Activated T-cell treated with anti-CD3 and anti-CD28 coated beads for 48 hours (primary cell): Measurements from ENCODE around the gene HEXB.

Experiments used
- DNase-seq: peaks from one replicate; pipeline ENCODE4 v3.0.0-alpha.2; 2020; ENCODE audit warnings: low read depth

Gene HEXB

GRCh38 chr5:74684900-74685851, at the start of gene HEXB:
Gene HEXB (plus strand): TSS chr5:74685233. CDS start chr5:74685261, 28 bp downstream.
- DNase-seq: peak; percentile 88

GRCh38 chr5:74636149-74636548, 48.9 kb upstream of the HEXB start:
- DNase-seq: no peak

DNA sequence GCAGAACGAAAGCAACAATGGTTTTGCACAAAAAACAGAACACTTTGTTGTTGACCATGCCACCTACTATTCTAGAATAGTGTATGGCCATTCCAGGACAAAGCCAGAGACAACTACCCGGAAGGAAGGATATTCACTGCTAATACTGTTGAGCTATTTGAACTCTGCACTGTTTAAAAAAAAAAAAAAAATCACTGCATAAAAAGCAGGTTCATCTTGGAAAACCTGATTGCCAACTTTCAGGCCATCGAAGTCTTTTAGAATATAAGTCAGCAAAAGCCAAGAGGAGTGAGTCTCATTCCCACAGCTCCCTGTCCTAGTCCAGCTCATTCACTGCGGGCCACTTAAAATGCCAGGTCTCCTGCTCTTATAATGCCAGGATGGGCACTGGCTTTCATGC, 48.5 kb upstream of the HEXB start:
- DNase-seq: no peak

GRCh38 chr5:74638544-74638969, 46.5 kb upstream of the HEXB start:
- no peak for DNase-seq

- no peak for DNase-seq
Measured at GRCh38 chr5:74638970-74639806, 45.8 kb upstream of the HEXB start.

GRCh38 chr5:74639807-74640449, 45.1 kb upstream of the HEXB start:
- peak; percentile 38 for DNase-seq

- DNase-seq: peak; percentile 71
Measured at GRCh38 chr5:74640450-74640953, 44.5 kb upstream of the HEXB start, which contains the start of gene ENC1. Gene ENC1 (minus strand): TSS chr5:74640728. CDS start chr5:74636485, 4,243 bp downstream.

GRCh38 chr5:74640954-74641734, 43.9 kb upstream of the HEXB start:
- peak; percentile 36 for DNase-seq

- no peak for DNase-seq
Measured at GRCh38 chr5:74641735-74642542, 43.1 kb upstream of the HEXB start.

DNA sequence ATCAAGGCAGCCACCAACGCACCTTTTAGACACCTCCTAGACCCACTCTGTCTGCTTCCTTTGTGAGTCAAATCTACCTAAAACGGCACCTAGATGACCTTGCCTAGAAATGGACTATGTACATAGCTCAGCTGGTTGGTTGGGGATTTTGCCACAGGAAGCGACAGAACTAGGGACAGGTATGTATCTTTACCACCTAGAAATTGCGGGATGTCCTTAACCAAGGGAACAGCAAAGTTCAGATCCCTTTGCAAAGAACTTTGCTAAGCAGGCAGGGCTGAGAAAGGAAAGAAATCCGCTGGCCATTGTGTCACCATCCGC, 42.5 kb upstream of the HEXB start:
- DNase-seq: no peak

- no peak for DNase-seq
Measured at GRCh38 chr5:74643111-74643562, 41.9 kb upstream of the HEXB start.

- DNase-seq: no peak
Measured at GRCh38 chr5:74647096-74647495, 37.9 kb upstream of the HEXB start.

- no peak for DNase-seq
Measured at GRCh38 chr5:74648835-74649293, 36.2 kb upstream of the HEXB start.

- DNase-seq: no peak
Measured at GRCh38 chr5:74649421-74649973, 35.5 kb upstream of the HEXB start.

GRCh38 chr5:74651710-74652109, 33.3 kb upstream of the HEXB start:
- DNase-seq: no peak

- no peak for DNase-seq
Measured at GRCh38 chr5:74652576-74652975, 32.5 kb upstream of the HEXB start.

- DNase-seq: no peak
Measured at GRCh38 chr5:74653991-74654390, 31.0 kb upstream of the HEXB start.

GRCh38 chr5:74655206-74655605, 29.8 kb upstream of the HEXB start:
- DNase-seq: no peak

- DNase-seq: no peak
Measured at GRCh38 chr5:74655716-74656115, 29.3 kb upstream of the HEXB start.

DNA sequence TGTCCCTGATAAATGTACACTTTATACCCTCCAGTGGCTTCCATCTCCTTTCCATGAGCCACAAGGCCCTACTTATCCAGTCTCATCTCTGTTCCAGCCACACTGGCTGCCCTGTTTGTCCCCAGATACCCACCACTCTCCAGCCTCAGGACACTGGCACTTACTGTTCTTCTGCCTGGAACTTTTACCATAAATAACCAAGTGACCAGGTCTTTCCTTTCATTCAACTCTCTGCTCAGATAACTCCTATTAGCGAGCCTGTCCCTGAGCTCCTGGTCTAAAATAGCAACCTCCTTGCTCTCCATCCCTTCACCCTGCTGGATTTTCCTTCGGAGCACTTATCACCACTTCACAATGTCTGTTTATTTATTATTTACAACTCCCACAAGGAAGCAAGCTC, 27.9 kb upstream of the HEXB start:
- no peak for DNase-seq
